HG03571 (cell line): Measurements from ENCODE around the gene RPS19BP1.

Experiments used
- ATAC-seq: cut with Tn5 transposase; IDR thresholded peaks from one replicate; pipeline ENCODE4 v1.9.1; 2021; ENCODE audit not compliant: unreplicated experiment

RPS19BP1 gene

DNA sequence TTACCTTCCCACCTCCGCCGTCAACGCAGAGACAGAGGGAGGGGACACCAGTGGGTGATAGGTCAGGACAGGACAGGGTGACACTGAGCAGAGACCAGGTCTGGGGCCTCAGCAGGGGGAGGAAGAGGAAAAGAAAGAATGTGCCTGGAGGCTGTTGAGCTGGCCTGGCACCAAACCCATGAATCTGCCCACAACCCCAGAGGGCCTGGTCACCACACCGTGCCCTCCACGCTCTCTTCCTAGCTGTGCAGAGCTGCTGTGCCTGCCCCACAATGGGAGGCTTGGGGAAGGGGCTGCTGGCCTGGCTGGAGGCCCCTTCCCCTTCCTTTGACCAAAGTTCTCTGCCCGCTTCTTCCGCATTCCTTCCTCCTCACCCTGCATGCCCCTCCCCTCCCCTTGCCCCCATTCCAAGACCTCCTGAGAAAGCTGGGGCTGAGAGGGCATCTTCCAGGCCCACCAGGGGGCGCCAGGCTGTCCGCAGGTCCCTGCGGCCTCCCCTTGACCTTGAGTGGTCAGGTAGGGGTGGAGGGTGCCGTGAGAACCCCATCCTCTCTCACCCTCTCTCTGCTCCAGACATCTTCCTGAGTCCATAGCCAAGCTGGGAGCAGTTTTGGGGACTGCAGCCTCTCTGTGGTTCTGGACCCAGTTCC lies 27.0 kb upstream of the RPS19BP1 start:
- ATAC-seq = no peak

DNA sequence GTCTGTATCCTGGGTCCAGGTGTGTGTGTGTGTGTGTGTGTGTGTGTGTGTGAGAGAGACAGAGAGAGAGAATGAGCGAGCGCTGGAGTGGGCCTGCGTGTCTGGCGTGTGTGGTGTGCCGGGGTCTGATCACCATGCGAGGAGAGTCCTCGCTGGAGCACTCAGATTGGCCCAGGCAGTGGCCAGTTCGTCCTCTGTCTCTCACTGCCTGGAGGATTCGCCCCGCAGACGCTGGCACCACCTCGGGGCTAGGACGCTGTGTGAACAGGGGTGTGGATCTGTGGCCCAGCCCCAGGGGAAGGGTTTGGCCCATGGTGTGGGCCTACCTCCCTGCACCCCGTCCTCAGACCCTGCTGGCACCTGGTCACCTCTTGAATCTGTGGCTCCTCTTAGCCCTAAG lies 26.4 kb upstream of the RPS19BP1 start:
- no peak for ATAC-seq

DNA sequence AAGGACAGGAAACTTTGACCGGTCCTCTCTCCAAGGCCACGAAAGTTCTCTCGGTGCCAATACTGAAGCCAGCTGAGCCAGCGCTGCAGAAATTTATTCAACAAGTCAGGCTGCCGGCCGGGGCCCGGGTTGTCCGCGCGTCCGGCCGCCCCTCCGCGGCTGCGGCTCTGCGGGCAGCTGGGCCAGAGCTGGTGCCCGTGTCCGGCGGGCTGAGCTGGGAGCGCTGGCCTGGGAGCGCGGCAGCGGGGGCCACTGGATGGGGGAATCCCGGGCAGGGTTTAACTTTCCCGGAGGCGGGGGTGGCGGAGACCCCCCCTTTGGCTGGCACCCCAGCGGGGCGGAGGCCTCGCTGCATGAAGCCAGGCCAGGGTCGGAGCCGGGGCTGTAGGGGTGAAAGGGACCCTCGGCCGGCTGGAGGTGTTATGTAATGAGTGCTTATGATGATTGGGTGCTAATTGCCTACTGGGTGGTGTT lies 25.7 kb upstream of the RPS19BP1 start:
- ATAC-seq = no peak

DNA sequence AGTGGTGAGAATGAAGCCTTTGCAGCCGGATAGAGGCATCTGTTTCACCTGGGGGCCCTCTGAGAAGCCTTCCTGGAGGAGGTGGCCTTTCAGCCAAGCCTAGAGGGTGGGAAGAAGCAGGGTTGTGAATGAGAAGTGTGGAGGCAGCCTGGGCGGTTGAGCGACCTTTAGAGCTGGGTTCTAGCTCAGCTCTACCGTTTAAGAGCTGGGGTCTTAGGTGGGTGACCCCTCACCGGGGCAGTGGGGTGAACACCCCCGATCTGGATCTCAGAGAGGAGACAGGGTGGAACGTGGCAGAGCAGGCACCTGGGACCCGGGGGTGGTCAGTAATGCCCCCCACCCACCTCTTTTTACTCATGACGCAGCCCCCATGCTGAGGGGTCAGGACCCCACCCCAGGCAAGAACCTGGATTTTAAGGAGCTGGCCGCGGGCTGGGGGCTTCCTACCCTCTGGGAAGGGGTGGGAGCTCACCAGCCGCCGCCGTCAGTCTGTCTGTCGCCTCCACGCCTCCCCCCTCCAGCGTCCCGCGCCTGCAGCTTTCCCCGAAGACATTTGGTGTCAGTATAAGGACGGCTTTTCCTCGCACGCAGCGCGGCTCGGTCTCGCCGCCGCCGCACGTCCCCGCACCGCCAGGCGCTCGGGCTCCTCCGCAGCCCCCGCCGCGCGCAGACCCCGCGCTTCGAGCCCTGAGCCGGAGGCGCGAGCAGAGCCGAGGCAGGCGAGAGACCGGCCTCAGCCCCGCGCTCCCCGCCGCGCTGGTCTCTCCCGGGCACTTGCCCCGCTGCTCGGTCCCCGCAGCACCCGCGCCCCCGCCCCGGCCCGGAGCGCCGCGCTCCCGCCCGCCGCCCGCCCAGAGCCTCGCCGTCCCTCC lies 24.7 kb upstream of the RPS19BP1 start:
- ATAC-seq = no peak

DNA sequence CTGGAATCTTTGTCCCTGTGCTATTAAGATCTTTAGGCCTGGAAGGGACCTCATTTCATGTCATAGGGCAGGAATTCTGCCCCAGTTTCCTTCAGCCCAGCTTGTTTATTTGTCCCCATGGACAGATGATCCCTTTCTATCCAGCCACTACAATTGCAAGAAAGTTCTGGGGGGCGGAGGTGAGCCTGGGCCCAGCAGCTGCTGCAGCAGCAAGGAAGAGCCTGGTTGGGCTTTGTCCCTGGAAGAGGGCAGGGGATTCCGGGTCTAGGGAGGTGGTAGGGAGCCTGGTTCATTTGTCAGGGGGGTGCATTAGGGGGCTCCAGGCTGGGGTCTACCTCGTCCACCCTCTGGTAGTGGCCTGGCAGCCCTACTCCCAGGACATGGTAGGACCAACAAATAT lies 21.6 kb upstream of the RPS19BP1 start:
- ATAC-seq = no peak

DNA sequence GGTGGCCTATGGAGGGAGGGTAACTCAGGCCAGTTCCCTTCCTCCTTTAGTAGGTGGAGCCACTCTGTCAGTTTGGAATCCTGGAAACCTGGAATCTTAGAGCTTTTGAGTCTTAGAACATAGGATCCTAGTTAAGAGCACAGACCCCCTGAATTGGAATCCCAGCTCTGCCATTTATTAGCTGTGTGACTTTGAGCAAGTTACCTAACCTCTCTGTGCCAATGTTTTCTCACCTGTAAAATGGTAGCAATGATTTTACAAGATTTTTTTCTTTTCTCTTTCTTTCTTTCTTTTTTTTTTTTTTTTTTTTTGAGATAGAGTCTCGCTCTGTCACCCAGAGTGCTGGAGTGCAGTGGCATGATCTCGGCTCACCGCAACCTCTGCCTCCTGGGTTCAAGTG lies 20.9 kb upstream of the RPS19BP1 start:
- no peak for ATAC-seq

DNA sequence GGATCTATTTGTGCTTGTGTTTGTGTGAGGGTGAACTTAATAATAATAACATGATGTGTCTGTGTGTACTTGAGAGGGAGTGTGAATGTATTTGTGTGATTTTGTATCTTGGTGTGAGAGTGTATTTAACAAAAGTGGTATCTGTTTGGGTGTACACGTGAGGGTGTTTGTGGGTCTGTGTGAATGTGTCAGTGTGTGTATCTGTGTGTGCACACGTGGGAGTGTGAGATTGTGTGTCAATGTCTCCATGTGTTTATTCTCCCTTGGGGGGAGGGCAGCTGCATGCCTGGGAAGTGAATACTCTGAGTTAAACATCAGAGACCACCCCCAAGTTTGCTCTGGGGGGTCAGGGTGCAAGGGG lies 15.0 kb upstream of the RPS19BP1 start:
- ATAC-seq = no peak

DNA sequence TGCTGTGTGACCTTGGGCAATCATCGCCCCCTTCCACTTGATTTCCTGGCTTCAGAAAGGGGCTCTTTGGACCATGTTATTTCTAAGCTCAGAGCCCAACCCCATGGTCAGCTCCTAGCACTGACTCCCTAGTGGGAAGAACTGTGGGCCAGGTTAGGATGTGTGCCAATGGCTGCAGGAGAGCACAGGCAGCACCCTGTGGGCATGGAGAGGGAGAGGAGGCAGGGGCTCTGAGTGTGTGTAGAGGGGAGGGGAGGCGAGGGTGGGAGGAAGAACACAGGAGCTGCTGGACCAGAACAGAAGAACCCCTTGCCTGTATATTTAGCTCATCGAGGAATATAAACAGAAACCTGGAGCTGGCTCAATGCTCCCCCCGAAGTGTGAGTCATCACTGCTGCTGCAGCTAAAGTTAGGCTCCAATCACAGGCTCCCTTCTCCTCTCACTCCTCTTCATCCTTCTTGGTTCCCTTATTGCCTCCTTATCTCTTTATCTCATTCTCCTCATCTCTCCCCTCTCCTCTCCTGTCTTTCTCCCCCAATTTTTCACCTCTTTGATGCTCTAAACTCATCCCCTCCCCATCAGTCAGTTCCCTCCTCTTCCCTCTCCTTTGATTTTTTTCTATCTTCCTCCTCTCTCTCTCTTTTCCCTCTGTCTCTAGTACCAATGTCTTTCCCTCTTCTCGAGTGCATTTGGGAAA lies 14.5 kb upstream of the RPS19BP1 start:
- no peak for ATAC-seq

DNA sequence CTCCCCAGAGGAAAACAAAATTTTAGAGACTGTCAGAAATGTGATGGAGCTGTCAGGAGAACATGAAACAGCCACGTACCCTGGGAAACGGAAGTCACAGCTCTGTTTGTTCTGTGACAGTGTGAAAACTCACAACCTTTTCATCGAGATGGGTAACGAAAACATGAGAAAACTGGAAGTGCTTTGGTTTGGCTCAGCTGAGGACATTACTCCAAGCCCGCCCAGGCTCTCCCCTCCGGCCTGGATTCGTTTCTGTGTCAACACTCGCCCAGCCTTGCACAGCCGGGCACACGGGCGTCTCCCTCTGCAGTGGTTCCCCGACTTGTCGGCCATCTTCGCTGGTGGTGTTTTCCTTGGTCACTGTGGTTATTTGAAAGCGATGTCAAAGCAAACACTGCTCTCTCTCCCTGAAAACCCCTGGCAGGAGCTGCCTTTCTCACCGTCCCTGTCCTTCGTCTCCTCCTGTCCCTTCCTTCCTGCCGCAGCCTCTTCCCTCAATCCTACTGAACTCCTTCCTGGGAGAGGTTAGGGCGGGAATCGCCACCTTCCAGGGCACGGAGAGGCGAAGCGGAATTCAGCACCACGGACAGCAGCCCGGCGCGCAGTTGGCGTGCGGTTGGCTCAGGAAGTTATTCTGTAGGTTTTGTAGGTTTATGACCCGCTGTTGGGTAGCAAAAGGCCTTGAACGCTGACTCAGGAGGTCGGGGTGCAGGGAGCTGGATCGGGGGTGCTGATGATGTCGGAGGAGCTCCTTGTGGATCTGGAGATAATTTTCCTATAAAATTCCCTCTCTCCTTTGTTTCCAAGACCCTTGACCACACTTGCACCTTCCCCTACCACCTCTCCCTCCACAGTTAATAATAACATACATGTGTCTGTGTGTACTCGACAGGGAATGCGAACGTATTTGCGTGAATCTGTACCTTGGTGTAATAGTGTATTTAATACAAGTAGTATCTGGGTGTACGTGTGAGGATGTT lies 13.1 kb upstream of the RPS19BP1 start:
- ATAC-seq = no peak

DNA sequence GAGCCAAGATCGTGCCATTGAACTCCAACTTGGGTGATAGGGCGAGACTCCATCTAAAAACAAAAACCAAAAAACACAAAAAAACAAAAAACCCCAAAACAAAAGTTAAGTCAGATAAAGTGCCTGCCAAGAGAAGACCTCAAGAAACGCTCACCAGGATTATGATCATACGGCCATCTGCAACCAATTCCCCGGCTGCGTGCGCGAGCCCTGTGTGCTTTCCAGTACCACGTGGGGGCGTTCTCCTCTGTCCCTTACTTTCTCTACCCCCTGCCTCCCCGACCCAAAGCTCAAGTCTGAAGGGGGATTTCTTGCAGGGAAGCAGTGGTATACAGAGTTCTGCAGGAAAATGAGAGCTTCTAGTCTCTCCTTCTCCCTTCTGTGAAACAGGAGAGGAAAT lies 10.5 kb upstream of the RPS19BP1 start:
- no peak for ATAC-seq

DNA sequence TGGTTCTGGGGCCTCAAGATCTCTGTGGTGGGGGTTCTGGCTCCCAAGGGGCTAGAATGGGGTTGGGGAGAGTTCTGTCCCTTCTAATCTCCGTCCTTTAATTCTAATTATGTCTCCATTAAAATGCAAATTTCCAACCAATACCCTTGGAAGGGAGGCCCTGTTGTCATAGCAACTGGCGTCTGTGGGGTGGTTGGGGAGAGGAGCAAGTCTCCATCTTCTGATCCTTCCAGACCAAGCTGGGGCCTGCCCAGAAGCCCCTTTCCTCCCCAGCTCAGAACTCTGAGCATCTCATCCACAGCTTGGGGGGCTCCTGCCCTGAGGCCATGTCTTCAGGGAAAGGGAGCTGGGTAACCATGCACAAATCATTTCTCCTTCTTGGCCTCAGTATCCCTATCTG lies 5.4 kb upstream of the RPS19BP1 start:
- no peak for ATAC-seq

DNA sequence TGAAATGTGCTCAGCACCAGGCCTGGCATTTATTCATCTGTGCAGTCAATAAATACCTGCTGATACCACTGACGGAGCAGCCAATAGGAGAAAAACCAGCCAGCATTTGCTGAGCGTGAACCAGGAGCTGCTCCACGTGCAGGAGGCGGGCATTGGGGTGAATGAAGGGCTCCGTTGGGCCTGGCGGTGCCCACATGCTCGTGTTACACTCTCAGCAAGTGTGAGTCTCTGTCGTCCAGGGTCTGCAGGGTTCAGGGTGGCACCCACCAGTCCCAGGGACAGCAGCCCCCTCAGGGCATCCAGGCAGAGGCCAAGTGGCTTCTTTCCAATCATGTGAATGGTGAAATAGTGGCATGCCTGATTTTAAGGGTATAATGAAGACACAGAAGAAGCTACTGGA lies 4.2 kb upstream of the RPS19BP1 start:
- no peak for ATAC-seq

DNA sequence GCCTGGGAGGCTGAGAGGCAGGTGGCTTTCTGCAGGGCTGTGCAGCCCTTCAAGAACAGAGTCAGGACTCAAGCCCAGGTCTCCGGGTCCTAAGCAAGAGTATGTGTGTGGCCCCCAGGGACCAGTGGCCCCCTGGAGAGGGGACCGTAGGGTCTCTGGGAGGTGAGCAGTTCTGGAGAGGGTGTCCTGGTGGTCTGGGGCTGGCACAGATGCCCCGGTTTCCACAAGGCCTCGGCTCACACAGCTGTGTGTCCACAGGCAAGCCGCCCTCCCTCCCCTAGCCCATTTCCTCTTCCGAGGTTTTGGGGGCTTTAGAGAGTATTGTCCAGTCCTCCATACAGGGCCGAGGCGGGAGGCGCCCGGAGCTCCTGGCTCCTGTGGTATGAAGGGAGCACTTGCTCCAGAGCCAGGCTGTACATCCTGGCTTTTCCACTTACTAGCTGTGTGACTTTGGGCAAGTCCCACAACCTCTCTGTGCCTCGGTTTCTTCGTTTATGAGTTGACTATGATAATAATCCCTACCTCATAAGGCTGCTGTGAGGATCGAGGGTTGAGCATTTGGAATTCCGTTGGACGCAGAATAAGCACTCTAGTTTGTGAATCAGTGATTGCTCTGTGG lies 3.4 kb upstream of the RPS19BP1 start:
- ATAC-seq = no peak

DNA sequence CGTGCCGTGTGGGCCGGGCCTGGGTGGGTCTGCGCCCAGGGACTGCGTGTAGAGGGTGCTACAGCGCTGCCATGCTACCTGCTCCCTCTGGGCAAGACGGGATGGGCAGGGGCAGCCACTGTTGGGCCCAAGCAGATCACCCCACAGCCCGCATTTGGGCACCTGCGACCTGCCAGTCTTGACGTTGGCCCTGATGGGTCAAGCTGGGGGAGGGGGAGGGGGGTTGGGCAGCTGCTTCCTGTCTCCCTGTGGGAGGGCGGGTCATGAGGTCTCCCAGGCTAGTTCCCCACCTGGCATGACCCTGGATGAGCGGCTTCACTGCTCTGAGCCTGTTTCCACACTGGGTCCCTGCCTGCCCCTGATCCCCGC lies 2.8 kb upstream of the RPS19BP1 start:
- no peak for ATAC-seq

DNA sequence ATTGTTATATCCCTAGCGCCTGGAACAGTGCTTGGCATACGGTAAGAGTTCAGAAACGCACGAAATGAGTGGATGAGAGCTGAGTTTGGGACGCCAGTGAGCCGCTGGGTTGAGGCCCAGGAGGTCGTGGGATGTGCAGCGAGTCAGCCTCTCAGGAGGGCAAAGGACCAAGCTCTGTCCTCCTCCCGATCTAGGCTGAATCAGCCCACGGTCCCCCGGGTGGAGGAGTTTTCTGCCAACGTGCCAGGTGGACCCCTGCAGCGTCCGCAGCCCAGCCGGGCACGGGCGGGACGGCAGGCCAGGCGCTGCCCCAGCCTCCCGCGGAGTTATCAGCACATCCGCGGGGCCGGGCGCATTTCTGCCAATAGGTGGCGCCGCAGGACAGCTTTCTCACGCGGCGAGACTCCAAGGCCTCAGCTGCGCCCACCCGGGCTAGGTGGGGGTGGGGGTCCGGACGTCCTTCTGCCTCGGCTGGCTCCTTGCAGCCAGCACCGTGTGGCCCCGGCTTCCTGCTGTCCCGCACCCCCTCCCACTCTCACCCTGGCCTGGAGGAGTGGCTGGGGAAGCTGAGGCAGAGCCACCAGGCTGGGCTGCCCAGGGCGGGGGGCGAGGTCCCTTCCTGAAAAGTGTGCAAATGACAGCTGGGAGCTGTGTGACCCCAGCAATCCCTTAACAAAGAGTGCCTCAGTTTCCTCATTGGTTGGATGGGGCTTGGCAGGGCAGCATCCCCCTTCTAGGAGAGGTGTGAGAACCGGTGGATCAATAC lies 2.2 kb upstream of the RPS19BP1 start:
- no peak for ATAC-seq

DNA sequence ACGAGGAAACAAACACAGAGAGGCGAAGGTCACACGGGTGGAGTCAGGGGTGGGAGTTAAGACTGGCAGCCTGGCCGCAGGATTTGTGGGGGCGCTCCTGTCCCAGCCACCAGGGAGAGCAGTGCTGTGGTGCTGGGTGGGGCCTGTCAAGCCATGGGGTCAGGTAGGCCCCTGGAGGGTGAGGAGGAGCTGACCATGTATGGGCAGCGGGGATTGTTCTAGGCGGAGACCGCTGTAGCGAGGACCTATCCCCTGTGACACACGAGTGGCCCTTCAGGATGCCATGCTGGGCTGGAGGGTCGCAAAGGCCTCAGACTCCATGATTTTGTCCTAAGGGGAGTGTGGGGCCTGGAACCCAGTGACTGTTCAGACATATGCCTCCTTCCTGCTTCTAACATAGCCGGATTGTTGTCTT lies 1.6 kb upstream of the RPS19BP1 start:
- ATAC-seq = no peak

DNA sequence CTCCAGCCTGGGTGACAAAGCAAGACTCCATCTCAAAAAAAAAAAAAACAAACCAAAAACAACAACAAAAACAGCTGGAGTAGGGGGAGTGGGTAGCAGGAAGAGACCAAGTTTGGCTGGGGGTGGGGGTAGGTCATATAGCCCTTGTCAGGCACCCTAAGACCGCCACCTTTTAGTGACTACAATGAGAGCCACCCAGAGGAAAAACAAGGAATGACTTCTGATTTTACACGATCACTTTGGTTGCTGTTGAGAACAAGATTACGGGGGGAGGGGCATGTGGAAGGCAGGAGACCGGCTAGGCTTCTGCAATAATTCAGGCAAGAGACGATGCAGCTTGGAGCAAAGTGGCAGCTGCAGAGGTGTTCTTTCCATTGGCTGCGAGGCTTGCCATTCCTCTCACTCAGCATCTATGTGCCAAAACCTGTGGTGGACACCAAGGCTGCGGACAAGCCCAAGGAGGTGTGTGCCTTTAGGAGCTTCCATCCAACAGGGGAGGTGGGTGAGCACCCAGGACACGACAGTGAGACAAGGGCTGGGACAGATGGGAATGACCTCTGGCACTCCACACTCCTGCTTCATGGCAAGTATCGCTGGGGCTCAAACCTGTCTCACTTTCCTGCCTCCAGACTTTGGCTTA lies 1.7 kb downstream of the RPS19BP1 start:
- no peak for ATAC-seq

DNA sequence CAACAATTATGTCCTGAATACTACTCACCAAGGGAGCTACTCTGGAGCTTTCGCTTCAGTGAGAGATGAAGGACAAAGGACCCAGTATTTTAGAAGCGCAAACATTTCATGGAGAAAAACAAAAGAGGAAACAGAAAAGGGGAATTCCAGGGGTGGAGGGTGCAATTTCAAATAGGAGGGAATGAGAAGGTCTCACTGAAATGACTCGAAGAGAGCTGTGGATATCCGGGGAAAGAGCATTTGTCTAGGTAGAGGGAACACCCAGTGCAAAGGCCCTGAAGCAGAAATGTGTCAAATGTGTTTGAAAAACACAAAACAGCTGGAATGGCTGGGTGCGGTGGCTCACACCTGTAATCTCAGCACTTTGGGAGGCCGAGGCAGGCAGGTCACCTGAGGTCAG lies 2.4 kb downstream of the RPS19BP1 start:
- no peak for ATAC-seq

DNA sequence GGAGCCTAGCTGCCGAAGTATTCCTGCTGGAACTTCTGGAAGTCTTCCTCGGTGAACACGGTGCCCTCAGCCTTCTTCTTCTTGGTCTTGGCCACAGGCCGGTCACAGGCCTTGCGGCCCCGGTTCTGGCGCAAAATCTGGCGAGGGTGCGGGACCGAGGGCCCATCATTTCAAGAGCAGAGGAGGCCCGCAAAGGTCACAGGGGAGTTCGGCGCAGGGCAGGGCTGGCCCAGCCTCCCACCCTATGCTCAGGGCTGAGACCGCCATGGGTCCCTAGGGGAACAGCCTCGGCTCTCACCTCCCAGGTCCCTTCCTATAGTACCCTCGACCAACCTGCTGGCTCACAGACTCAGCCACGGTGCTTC lies 3.1 kb downstream of the RPS19BP1 start:
- no peak for ATAC-seq
